Astrocyte (in vitro differentiated cells and primary cell): ENCODE data around the gene FTO. TPM values are rescaled to one million over a fixed set of nuclear protein-coding genes. Genes with fewer than 3 reads are reported as not detected.

Experiments used
- DNase-seq: peaks from one replicate; pipeline ENCODE4 v3.0.0-alpha.2; 2010; ENCODE audit warnings: low read depth
- FAIRE-seq: peaks from 2 replicates; lab custom pipeline; 2011; peaks lifted over from hg19 to GRCh38; lab: Jason Lieb, UNC
- H2AFZ ChIP-seq: 2 replicates; pipeline ENCODE4 v1.6.0; 2012; ENCODE audit warnings: low read depth, low read length, inconsistent platforms
- H3K27ac ChIP-seq: 2 replicates; pipeline ENCODE4 v1.5.1; 2011; ENCODE audit warnings: low read depth, low read length, inconsistent platforms
- H3K27me3 ChIP-seq: 2 replicates; pipeline ENCODE4 v1.6.0; 2011; ENCODE audit warnings: low read length, inconsistent platforms; ENCODE audit not compliant: insufficient read depth
- H3K36me3 ChIP-seq: 2 replicates; pipeline ENCODE4 v1.5.1; 2011; ENCODE audit warnings: low read length, inconsistent platforms; ENCODE audit not compliant: insufficient read depth
- H3K4me1 ChIP-seq: 2 replicates; pipeline ENCODE4 v1.5.1; 2011; ENCODE audit warnings: low read length, inconsistent platforms; ENCODE audit not compliant: insufficient read depth
- H3K4me2 ChIP-seq: 2 replicates; pipeline ENCODE4 v1.6.0; 2012; ENCODE audit warnings: low read length, inconsistent platforms
- H3K4me3 ChIP-seq: 2 replicates; pipeline ENCODE4 v1.5.1; 2011; ENCODE audit warnings: low read depth, mild to moderate bottlenecking, low read length, inconsistent platforms; ENCODE audit not compliant: insufficient read depth
- H3K79me2 ChIP-seq: 2 replicates; pipeline ENCODE4 v1.6.0; 2012; ENCODE audit warnings: mild to moderate bottlenecking, low read length, inconsistent platforms; ENCODE audit not compliant: insufficient read depth
- H3K9ac ChIP-seq: 2 replicates; pipeline ENCODE4 v1.6.0; 2012; ENCODE audit warnings: mild to moderate bottlenecking, low read length, inconsistent platforms
- H3K9me3 ChIP-seq: 2 replicates; pipeline ENCODE4 v1.5.1; 2012; ENCODE audit warnings: low read depth, mild to moderate bottlenecking, low read length, inconsistent platforms; ENCODE audit not compliant: insufficient read depth
- H4K20me1 ChIP-seq: 2 replicates; pipeline ENCODE4 v1.6.0; 2012; ENCODE audit warnings: low read length, inconsistent platforms; ENCODE audit not compliant: insufficient read depth
- H3K27ac Mint-ChIP-seq: one replicate; pipeline ENCODE4 v1.8.0; 2021; ENCODE audit warnings: mild to moderate bottlenecking, mixed read lengths; ENCODE audit not compliant: unreplicated experiment
- H3K27me3 Mint-ChIP-seq: one replicate; pipeline ENCODE4 v1.8.0; 2021; ENCODE audit warnings: low read depth, mixed read lengths; ENCODE audit not compliant: unreplicated experiment
- H3K36me3 Mint-ChIP-seq: one replicate; pipeline ENCODE4 v1.8.0; 2021; ENCODE audit warnings: low read depth, mixed read lengths; ENCODE audit not compliant: unreplicated experiment
- H3K4me1 Mint-ChIP-seq: one replicate; pipeline ENCODE4 v1.8.0; 2021; ENCODE audit warnings: low read depth, mixed read lengths; ENCODE audit not compliant: unreplicated experiment
- H3K4me3 Mint-ChIP-seq: one replicate; pipeline ENCODE4 v1.8.0; 2021; ENCODE audit warnings: mild to moderate bottlenecking, moderate library complexity, mixed read lengths; ENCODE audit not compliant: unreplicated experiment
- H3K9me3 Mint-ChIP-seq: one replicate; pipeline ENCODE4 v1.8.0; 2021; ENCODE audit warnings: mild to moderate bottlenecking, mixed read lengths; ENCODE audit not compliant: unreplicated experiment
- EZH2 ChIP-seq: IDR thresholded peaks from 2 replicates; pipeline ENCODE4 v1.6.1; 2012; ENCODE audit warnings: mild to moderate bottlenecking, low read length, inconsistent platforms; ENCODE audit not compliant: insufficient read depth
- total RNA-seq: library from RNA; stranded (reverse); gene quantifications from 2 replicates; pipeline ENCODE4 v1.2.1, GENCODE V29; 2021
- TF ChIP-seq, protein P1 (sequence below): IDR thresholded peaks from 2 replicates; pipeline ENCODE4 v1.5.1; 2011; ENCODE audit warnings: low read depth, mild to moderate bottlenecking, inconsistent platforms, low read length, moderate library complexity; ENCODE audit not compliant: insufficient read depth

FTO gene
- total RNA-seq, 1 donor from 2014 or later = 73.1 TPM

DNA sequence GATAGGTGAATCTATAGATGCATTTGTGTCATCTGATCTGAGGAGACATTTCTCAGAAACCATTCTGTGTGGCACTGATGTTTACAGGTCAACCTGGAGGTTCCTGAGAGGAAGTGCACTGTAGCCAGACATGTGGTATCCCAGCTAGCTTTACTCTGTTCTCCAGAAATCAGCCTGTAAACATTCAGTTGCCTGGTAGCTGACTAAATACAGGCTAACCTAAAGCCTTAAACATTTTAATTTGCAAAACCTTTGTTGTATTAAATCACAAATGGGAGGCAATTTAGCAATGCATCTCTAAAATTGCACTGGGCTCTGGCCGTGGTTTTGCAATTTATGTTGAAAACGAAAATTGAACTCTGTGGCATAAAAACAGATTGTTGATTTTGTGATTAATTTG lies 207.6 kb downstream of the FTO start:
- Mint-ChIP-seq H3K27me3 (no peaks in the 10 kb centered on the region), H3K36me3 (peaks cover 5% of the 10 kb centered on the region), H3K27ac (no peak overlapping the region), H3K9me3 (no peaks in the 10 kb centered on the region), H3K4me3 (no peak overlapping the region), H3K4me1 (peaks cover 8% of the 10 kb centered on the region)
- Histone ChIP-seq H3K4me3 (no peak overlapping the region), H3K9me3 (no peaks in the 10 kb centered on the region), H3K9ac (no peak overlapping the region), H3K27ac (no peak overlapping the region), H3K36me3 (no peaks in the 10 kb centered on the region), H3K27me3 (no peaks in the 10 kb centered on the region), H3K79me2 (no peaks in the 10 kb centered on the region), H3K4me1 (peaks cover 13% of the 10 kb centered on the region), H4K20me1 (peaks cover 23% of the 10 kb centered on the region), H3K4me2 (no peak overlapping the region), H2AFZ (no peak overlapping the region)
- FAIRE-seq (no peak), DNase-seq (no peak)
- TF ChIP-seq, protein P1, sequence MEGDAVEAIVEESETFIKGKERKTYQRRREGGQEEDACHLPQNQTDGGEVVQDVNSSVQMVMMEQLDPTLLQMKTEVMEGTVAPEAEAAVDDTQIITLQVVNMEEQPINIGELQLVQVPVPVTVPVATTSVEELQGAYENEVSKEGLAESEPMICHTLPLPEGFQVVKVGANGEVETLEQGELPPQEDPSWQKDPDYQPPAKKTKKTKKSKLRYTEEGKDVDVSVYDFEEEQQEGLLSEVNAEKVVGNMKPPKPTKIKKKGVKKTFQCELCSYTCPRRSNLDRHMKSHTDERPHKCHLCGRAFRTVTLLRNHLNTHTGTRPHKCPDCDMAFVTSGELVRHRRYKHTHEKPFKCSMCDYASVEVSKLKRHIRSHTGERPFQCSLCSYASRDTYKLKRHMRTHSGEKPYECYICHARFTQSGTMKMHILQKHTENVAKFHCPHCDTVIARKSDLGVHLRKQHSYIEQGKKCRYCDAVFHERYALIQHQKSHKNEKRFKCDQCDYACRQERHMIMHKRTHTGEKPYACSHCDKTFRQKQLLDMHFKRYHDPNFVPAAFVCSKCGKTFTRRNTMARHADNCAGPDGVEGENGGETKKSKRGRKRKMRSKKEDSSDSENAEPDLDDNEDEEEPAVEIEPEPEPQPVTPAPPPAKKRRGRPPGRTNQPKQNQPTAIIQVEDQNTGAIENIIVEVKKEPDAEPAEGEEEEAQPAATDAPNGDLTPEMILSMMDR = no peak
- no peak for TF ChIP-seq EZH2

DNA sequence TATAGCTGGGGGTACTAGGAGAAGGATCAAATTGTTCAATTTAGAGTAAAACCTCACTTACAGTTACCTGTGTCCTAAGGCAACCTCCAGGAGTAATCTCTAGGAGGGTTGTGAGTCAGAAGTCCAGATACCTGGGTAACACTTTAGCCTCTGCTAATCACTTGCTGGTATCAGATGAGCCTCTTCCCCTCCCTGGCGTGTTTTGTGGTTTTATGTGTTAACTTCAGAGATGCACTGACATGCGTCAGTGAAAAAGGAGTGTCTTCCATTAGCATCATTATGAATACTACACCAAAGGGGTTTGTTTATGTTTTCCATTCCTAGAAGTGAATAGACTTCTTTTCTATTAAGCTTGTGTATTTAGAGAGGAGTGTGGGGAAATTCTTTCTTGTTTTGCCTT lies 208.2 kb downstream of the FTO start:
- Histone ChIP-seq H3K27me3 (no peaks in the 10 kb centered on the region), H3K9me3 (no peaks in the 10 kb centered on the region), H3K36me3 (no peaks in the 10 kb centered on the region), H4K20me1 (peaks cover 23% of the 10 kb centered on the region), H2AFZ (no peak overlapping the region), H3K4me2 (no peak overlapping the region), H3K4me1 (peaks cover 13% of the 10 kb centered on the region), H3K4me3 (no peak overlapping the region), H3K9ac (no peak overlapping the region), H3K27ac (no peak overlapping the region), H3K79me2 (no peaks in the 10 kb centered on the region)
- Mint-ChIP-seq H3K9me3 (no peaks in the 10 kb centered on the region), H3K4me3 (no peak overlapping the region), H3K27me3 (no peaks in the 10 kb centered on the region), H3K27ac (no peak overlapping the region), H3K36me3 (peaks cover 5% of the 10 kb centered on the region), H3K4me1 (peaks cover 8% of the 10 kb centered on the region)
- DNase-seq (no peak), FAIRE-seq (no peak)
- no peak for TF ChIP-seq EZH2
- TF ChIP-seq, protein P1 = no peak

DNA sequence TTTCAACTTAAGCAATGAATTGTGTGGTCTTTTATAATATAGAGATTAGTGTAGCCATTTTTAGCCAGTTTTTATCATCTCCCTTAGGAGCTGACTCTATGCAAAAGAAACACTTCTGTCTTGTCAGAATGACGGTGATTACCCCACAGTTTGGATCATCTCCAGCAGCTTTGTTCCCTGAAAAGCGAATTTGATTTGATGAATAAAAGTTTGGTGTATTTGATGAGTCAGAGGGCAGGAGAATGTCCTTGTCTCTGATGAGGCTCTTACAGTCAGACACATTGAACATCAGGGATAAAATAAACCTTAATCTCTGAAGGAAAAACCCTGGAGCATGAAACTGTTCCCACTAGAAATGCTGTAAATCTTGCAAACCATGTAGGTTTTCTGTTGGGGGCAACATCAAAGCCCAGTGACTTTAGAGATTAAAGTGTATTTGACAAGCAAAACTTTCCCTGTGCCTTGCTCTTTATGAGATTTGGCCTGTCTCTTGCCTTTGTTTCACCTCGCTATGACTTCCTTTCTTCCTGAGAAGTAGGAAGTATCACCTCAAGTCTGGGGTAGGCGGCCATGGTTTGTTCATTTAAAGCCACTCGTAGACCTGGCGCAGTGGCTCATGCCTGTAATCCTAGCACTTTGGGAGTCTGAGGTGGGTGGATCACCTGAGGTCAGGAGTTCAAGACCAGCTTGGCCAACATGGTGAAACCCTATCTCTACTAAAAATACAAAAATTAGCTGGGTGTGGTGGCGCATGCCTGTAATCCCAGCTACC lies 209.3 kb downstream of the FTO start:
- peaks cover 5% of the 10 kb centered on the region for H3K36me3 Mint-ChIP-seq
- H2AFZ ChIP-seq = no peak overlapping the region
- peak overlapping the region; percentile 20 for H3K4me2 ChIP-seq

More for the DNA sequence above, 209.3 kb downstream of the FTO start:
- Histone ChIP-seq H3K9ac (no peak overlapping the region), H3K27ac (no peak overlapping the region), H3K4me1 (peaks cover 13% of the 10 kb centered on the region), H3K79me2 (no peaks in the 10 kb centered on the region), H3K4me3 (no peak overlapping the region), H3K27me3 (no peaks in the 10 kb centered on the region), H4K20me1 (peaks cover 19% of the 10 kb centered on the region), H3K36me3 (no peaks in the 10 kb centered on the region), H3K9me3 (no peaks in the 10 kb centered on the region)
- FAIRE-seq (peak; percentile 68), DNase-seq (peak; percentile 87)
- Mint-ChIP-seq H3K27me3 (no peaks in the 10 kb centered on the region), H3K4me1 (peaks cover 8% of the 10 kb centered on the region), H3K27ac (peak overlapping the region; percentile 10), H3K9me3 (no peaks in the 10 kb centered on the region), H3K4me3 (no peak overlapping the region)
- TF ChIP-seq, protein P1 = no peak
- no peak for TF ChIP-seq EZH2
